AG08396 (cell line): ENCODE data around the gene UGT3A2.

Experiments used
- DNase-seq: peaks from one replicate; pipeline ENCODE4 v3.0.0; 2012; ENCODE audit warnings: low spot score, mixed read lengths

The UGT3A2 gene

GRCh38 chr5:36066540-36067210 lies at the start of gene UGT3A2:
Gene UGT3A2, minus strand, starts transcription at chr5:36066882. Its CDS starts 93 bp downstream, at chr5:36066789.
- no peak for DNase-seq

- DNase-seq, result no peak
These were observed 44.6 kb upstream of the UGT3A2 start for GRCh38 chr5:36111238-36111637.

- no peak for DNase-seq
These were observed 42.2 kb upstream of the UGT3A2 start for GRCh38 chr5:36108758-36109460.

GRCh38 chr5:36105819-36106218 lies 39.1 kb upstream of the UGT3A2 start:
- no peak for DNase-seq

GRCh38 chr5:36099748-36100147 lies 33.1 kb upstream of the UGT3A2 start:
- no peak for DNase-seq

- DNase-seq, result no peak
These were observed 29.8 kb upstream of the UGT3A2 start for GRCh38 chr5:36096486-36096885.

GRCh38 chr5:36089989-36090388 lies 23.3 kb upstream of the UGT3A2 start:
- peak; percentile 15 for DNase-seq

- peak; percentile 55 for DNase-seq
These were observed 12.6 kb upstream of the UGT3A2 start for GRCh38 chr5:36079200-36079781.

- no peak for DNase-seq
These were observed 11.7 kb upstream of the UGT3A2 start for GRCh38 chr5:36078430-36078829.

GRCh38 chr5:36073595-36074216 lies 7.0 kb upstream of the UGT3A2 start:
- no peak for DNase-seq

GRCh38 chr5:36070687-36071571 lies 4.2 kb upstream of the UGT3A2 start:
- no peak for DNase-seq

GRCh38 chr5:36068751-36069281 lies 2.1 kb upstream of the UGT3A2 start:
- DNase-seq, result no peak

- DNase-seq, result no peak
These were observed 612 bp downstream of the UGT3A2 start for GRCh38 chr5:36066001-36066539.

- DNase-seq, result no peak
These were observed 6.2 kb downstream of the UGT3A2 start for GRCh38 chr5:36060420-36060887.

- no peak for DNase-seq
These were observed 6.9 kb downstream of the UGT3A2 start for GRCh38 chr5:36059571-36060419.

GRCh38 chr5:36058776-36059175 lies 7.9 kb downstream of the UGT3A2 start:
- no peak for DNase-seq

- DNase-seq, result no peak
These were observed 9.3 kb downstream of the UGT3A2 start for GRCh38 chr5:36057386-36057785.

- no peak for DNase-seq
These were observed 10.3 kb downstream of the UGT3A2 start for GRCh38 chr5:36056422-36056821.

- no peak for DNase-seq
These were observed 10.7 kb downstream of the UGT3A2 start for GRCh38 chr5:36055984-36056383.

- no peak for DNase-seq
These were observed 12.0 kb downstream of the UGT3A2 start for GRCh38 chr5:36054647-36055046.
